Activated CD8-positive, alpha-beta T cell treated with anti-CD3 and anti-CD28 coated beads for 36 hours (primary cell): Measurements from ENCODE around the gene INSYN2A. TPM values are rescaled to one million over a fixed set of nuclear protein-coding genes. Genes with fewer than 3 reads are reported as not detected.

ENCODE experiments used
- ATAC-seq: fragments of 200-7000 bp; cut with Tn5 transposase; one replicate; pipeline ENCODE4 v1.10.0; 2021; ENCODE audit warnings: mild to moderate bottlenecking, moderate library complexity
- CTCF ChIA-PET: fragments of 350-600 bp; sonication (Branson Sonifier 250); formaldehyde crosslinking; loops from one replicate; lab custom pipeline; 2021; ENCODE audit warnings: antibody characterized with exemption; lab: Charles Lee
- POLR2A ChIA-PET: fragments of 350-600 bp; sonication (Branson Sonifier 250); formaldehyde crosslinking; loops from one replicate; lab custom pipeline; 2021; ENCODE audit warnings: antibody characterized with exemption; lab: Charles Lee
- DNase-seq: peaks from one replicate; pipeline ENCODE4 v3.0.0-alpha.2; 2020
- H3K27ac Mint-ChIP-seq: one replicate; pipeline ENCODE4 v1.8.0; 2021; ENCODE audit warnings: mild to moderate bottlenecking, mixed read lengths
- H3K27me3 Mint-ChIP-seq: one replicate; pipeline ENCODE4 v1.8.0; 2021; ENCODE audit warnings: mixed read lengths
- H3K36me3 Mint-ChIP-seq: one replicate; pipeline ENCODE4 v1.8.0; 2021; ENCODE audit warnings: low read depth, mixed read lengths
- H3K4me1 Mint-ChIP-seq: one replicate; pipeline ENCODE4 v1.8.0; 2021; ENCODE audit warnings: low read depth, mixed read lengths
- H3K4me3 Mint-ChIP-seq: one replicate; pipeline ENCODE4 v1.8.0; 2021; ENCODE audit warnings: mild to moderate bottlenecking, moderate library complexity, mixed read lengths
- H3K9me3 Mint-ChIP-seq: one replicate; pipeline ENCODE4 v1.8.0; 2021; ENCODE audit warnings: mixed read lengths
- intact Hi-C: fragments of 100-400 bp; cut with micrococcal nuclease; formaldehyde crosslinking; loops from one replicate; pipeline ENCODE4 v1.10.0; 2022
- total RNA-seq, 2 experiments: library from RNA; stranded (reverse); gene quantifications; one replicate each; pipeline ENCODE4 v1.2.3, GENCODE V29; 2021
- TF ChIP-seq, protein P1 (sequence below): fragments of 200-600 bp; IDR thresholded peaks from one replicate; pipeline ENCODE4 v1.8.0; 2022; ENCODE audit warnings: antibody characterized with exemption, mild to moderate bottlenecking

INSYN2A gene
- total RNA-seq, 2 experiments from 2014 or later: not detected

DNA sequence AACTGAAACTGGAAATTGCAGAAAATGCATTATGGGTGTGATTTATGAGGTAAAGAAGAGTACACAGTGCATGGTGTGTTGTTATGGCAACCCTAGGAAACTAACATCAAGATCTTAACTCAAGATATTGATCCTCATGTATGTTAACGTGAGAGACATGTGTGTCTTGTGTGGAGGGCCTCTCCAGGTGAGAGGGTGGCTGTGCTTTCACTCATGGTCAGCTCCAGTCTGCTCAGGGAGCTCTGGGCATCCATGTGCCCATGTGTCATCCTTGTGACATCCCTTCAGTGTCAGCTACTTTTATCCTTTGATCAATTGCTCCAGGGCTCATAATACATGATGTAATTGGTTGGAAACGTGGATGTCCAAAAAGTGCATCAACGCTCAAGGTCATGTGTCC, 24.9 kb upstream of the INSYN2A start:
- DNase-seq (no peak), ATAC-seq (no peak)
- H3K27ac Mint-ChIP-seq: no peak overlapping the region
- ChIA-PET POLR2A (no interaction called here), CTCF (no interaction called here)
- peaks cover 4% of the 10 kb centered on the region for H3K27me3 Mint-ChIP-seq
- TF ChIP-seq, protein P1, sequence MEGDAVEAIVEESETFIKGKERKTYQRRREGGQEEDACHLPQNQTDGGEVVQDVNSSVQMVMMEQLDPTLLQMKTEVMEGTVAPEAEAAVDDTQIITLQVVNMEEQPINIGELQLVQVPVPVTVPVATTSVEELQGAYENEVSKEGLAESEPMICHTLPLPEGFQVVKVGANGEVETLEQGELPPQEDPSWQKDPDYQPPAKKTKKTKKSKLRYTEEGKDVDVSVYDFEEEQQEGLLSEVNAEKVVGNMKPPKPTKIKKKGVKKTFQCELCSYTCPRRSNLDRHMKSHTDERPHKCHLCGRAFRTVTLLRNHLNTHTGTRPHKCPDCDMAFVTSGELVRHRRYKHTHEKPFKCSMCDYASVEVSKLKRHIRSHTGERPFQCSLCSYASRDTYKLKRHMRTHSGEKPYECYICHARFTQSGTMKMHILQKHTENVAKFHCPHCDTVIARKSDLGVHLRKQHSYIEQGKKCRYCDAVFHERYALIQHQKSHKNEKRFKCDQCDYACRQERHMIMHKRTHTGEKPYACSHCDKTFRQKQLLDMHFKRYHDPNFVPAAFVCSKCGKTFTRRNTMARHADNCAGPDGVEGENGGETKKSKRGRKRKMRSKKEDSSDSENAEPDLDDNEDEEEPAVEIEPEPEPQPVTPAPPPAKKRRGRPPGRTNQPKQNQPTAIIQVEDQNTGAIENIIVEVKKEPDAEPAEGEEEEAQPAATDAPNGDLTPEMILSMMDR: no peak
- H3K9me3 Mint-ChIP-seq: no peaks in the 10 kb centered on the region
- H3K4me3 Mint-ChIP-seq: no peak overlapping the region
- intact Hi-C loops: no loop called here
- no peaks in the 10 kb centered on the region for H3K4me1 Mint-ChIP-seq
- H3K36me3 Mint-ChIP-seq: no peaks in the 10 kb centered on the region

GRCh38 chr10:127218658-127219057, 22.3 kb upstream of the INSYN2A start:
- Mint-ChIP-seq H3K4me3 (no peak overlapping the region), H3K4me1 (no peaks in the 10 kb centered on the region), H3K27ac (no peak overlapping the region), H3K9me3 (no peaks in the 10 kb centered on the region), H3K36me3 (no peaks in the 10 kb centered on the region), H3K27me3 (peaks cover 9% of the 10 kb centered on the region)
- intact Hi-C loops: no loop called here
- ChIA-PET CTCF (no interaction called here), POLR2A (no interaction called here)
- ATAC-seq: no peak
- DNase-seq: no peak
- TF ChIP-seq, protein P1: no peak

GRCh38 chr10:127216786-127217185, 20.4 kb upstream of the INSYN2A start:
- CTCF ChIA-PET: no interaction called here
- Mint-ChIP-seq H3K4me3 (no peak overlapping the region), H3K27me3 (peaks cover 5% of the 10 kb centered on the region)

GRCh38 chr10:127216274-127216673, 19.9 kb upstream of the INSYN2A start:
- ChIA-PET CTCF (no interaction called here), POLR2A (no interaction called here)
- Mint-ChIP-seq H3K36me3 (no peaks in the 10 kb centered on the region), H3K4me3 (no peak overlapping the region), H3K4me1 (no peaks in the 10 kb centered on the region), H3K27ac (no peak overlapping the region), H3K9me3 (no peaks in the 10 kb centered on the region), H3K27me3 (peaks cover 5% of the 10 kb centered on the region)
- intact Hi-C loops: no loop called here
- TF ChIP-seq, protein P1: no peak
- no peak for DNase-seq
- no peak for ATAC-seq

More at GRCh38 chr10:127216786-127217185, 20.4 kb upstream of the INSYN2A start:
- intact Hi-C loops: no loop called here
- DNase-seq: no peak
- H3K9me3 Mint-ChIP-seq: no peaks in the 10 kb centered on the region
- H3K36me3 Mint-ChIP-seq: no peaks in the 10 kb centered on the region
- no peak overlapping the region for H3K27ac Mint-ChIP-seq
- no peaks in the 10 kb centered on the region for H3K4me1 Mint-ChIP-seq
- POLR2A ChIA-PET: no interaction called here
- TF ChIP-seq, protein P1: no peak
- no peak for ATAC-seq

- intact Hi-C loops: no loop called here
- Mint-ChIP-seq H3K27me3 (peaks cover 5% of the 10 kb centered on the region), H3K27ac (no peak overlapping the region), H3K9me3 (no peaks in the 10 kb centered on the region), H3K4me1 (no peaks in the 10 kb centered on the region), H3K36me3 (no peaks in the 10 kb centered on the region), H3K4me3 (no peak overlapping the region)
- TF ChIP-seq, protein P1: no peak
- POLR2A ChIA-PET: no interaction called here
- CTCF ChIA-PET: no interaction called here
- no peak for DNase-seq
- ATAC-seq: no peak
Observed at GRCh38 chr10:127215866-127216265, 19.5 kb upstream of the INSYN2A start.
